Central memory CD8-positive, alpha-beta T cell (primary cell): ENCODE data around the gene PRKN.

Experiments
- ATAC-seq: fragments of 150-1000 bp; cut with Tn5 transposase; replicated peaks from 2 replicates; pipeline ENCODE4 v1.10.0; 2022; ENCODE audit warnings: mild to moderate bottlenecking, moderate FRiP score, moderate number of reproducible peaks; ENCODE audit not compliant: poor library complexity, severe bottlenecking; ENCODE audit errors: extremely low read depth
- DNase-seq, 2 donors: peaks; one replicate each; pipeline ENCODE4 v3.0.0; 2021; ENCODE audit warnings: low spot score in 2 of 2
- H3K27ac Mint-ChIP-seq: one replicate; pipeline ENCODE4 v1.8.0; 2022; ENCODE audit warnings: low read depth, mild to moderate bottlenecking, moderate library complexity, mixed read lengths
- H3K27me3 Mint-ChIP-seq: one replicate; pipeline ENCODE4 v1.8.0; 2022; ENCODE audit warnings: mixed read lengths
- H3K36me3 Mint-ChIP-seq: one replicate; pipeline ENCODE4 v1.8.0; 2022; ENCODE audit warnings: mild to moderate bottlenecking, moderate library complexity, mixed read lengths; ENCODE audit not compliant: insufficient read depth
- H3K4me1 Mint-ChIP-seq: one replicate; pipeline ENCODE4 v1.8.0; 2022; ENCODE audit warnings: mixed read lengths
- H3K4me3 Mint-ChIP-seq: one replicate; pipeline ENCODE4 v1.8.0; 2022; ENCODE audit warnings: mild to moderate bottlenecking, moderate library complexity, mixed read lengths
- H3K9me3 Mint-ChIP-seq: one replicate; pipeline ENCODE4 v1.8.0; 2022; ENCODE audit warnings: mixed read lengths

Gene PRKN

DNA sequence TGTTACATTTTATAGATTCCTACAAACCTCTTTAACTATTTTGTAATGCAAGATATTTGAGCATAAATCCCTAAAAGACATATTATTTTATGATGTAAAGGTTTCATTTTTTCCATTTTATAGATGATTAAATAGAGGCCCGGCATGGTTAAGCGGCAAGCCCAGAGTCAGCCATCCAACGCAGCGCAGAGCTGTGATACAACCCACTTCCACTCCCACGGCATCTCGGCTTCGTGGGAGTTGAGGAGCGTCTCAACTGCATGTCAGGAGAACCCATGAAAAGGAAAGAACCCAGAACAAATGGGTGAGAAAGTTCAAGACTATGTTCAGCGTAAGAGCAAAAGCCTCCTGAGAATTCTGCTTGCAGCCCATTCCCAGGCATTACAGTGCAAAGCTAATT is 488.2 kb downstream of the PRKN start:
- no peak overlapping the region for H3K27ac Mint-ChIP-seq
- no peak overlapping the region for H3K4me3 Mint-ChIP-seq
- DNase-seq: no peak
- no peak for ATAC-seq
- no peaks in the 10 kb centered on the region for H3K36me3 Mint-ChIP-seq
- H3K4me1 Mint-ChIP-seq: no peaks in the 10 kb centered on the region
- H3K27me3 Mint-ChIP-seq: no peaks in the 10 kb centered on the region
- H3K9me3 Mint-ChIP-seq: peaks cover 6% of the 10 kb centered on the region

DNA sequence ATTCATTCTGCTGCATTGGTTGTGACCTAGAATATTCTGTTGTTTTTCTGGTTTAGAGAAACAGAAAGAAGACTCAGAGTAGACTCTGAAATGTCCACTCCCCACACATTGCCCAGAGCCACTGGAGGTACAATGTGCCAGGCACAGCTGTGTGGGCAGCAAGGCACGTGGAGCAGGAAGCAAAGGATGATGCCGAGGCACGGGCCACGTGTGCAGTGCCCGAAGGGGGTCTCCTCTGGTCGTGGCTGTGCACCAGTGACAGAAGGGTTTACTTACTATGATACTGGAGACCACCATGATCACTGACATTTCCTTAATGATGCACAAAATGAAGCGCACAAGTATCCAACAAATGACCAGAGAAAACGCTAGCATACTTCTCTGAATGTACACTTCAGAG is 488.9 kb downstream of the PRKN start:
- Mint-ChIP-seq H3K27me3 (no peaks in the 10 kb centered on the region), H3K36me3 (no peaks in the 10 kb centered on the region), H3K27ac (no peak overlapping the region), H3K9me3 (peaks cover 6% of the 10 kb centered on the region), H3K4me1 (no peaks in the 10 kb centered on the region), H3K4me3 (no peak overlapping the region)
- ATAC-seq (no peak), DNase-seq (no peak)

DNA sequence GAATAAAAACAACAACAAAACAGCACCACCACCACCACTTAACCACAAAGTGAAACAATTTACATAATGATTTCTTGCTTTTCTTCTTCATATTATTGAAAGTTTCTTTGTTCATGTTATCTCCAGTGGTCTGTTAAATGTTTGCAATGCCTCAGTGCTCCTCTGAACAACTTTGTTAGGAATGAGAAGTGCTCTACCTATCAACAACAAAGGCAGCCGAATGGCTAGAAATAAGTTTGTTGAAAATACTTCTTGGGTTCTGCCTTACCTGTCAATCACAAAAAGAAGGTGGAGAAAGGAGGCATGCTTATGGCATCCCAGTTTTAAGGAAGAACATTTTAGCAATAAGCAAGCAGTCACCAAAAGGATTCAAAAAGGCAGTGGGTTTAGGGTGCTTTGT is 490.2 kb downstream of the PRKN start:
- no peak for DNase-seq
- no peak overlapping the region for H3K4me3 Mint-ChIP-seq
- no peak for ATAC-seq
- H3K4me1 Mint-ChIP-seq: no peaks in the 10 kb centered on the region
- H3K27ac Mint-ChIP-seq: no peak overlapping the region
- no peaks in the 10 kb centered on the region for H3K27me3 Mint-ChIP-seq
- peaks cover 6% of the 10 kb centered on the region for H3K9me3 Mint-ChIP-seq
- no peaks in the 10 kb centered on the region for H3K36me3 Mint-ChIP-seq

DNA sequence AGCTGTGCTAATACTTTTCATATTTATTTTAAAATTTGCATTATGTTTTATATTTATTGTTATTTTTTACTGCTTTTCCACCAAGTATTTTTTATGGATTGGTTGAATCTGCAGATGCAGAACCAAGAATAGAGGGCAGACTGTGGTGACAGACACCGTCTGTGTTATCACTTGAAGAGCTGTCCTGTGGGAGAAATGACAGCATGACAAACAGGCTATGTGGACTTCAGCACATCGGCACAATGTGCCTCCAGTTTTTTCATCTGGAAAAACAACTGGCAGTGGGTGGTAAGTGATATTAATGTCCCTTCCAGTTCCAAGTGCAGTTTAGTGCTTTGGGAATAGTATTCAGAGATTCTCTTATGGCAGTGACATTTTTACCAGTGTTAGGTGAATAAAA is 492.9 kb downstream of the PRKN start:
- Mint-ChIP-seq H3K27me3 (no peaks in the 10 kb centered on the region), H3K36me3 (no peaks in the 10 kb centered on the region), H3K4me1 (no peaks in the 10 kb centered on the region), H3K27ac (no peak overlapping the region), H3K9me3 (peaks cover 7% of the 10 kb centered on the region), H3K4me3 (no peak overlapping the region)
- ATAC-seq (no peak), DNase-seq (no peak)

GRCh38 chr6:162230147-162230752 is 497.3 kb downstream of the PRKN start:
- H3K4me3 Mint-ChIP-seq: no peak overlapping the region
- no peak overlapping the region for H3K27ac Mint-ChIP-seq
- peaks cover 11% of the 10 kb centered on the region for H3K9me3 Mint-ChIP-seq
- DNase-seq: no peak
- H3K36me3 Mint-ChIP-seq: no peaks in the 10 kb centered on the region
- H3K4me1 Mint-ChIP-seq: no peaks in the 10 kb centered on the region
- ATAC-seq: no peak
- no peaks in the 10 kb centered on the region for H3K27me3 Mint-ChIP-seq

DNA sequence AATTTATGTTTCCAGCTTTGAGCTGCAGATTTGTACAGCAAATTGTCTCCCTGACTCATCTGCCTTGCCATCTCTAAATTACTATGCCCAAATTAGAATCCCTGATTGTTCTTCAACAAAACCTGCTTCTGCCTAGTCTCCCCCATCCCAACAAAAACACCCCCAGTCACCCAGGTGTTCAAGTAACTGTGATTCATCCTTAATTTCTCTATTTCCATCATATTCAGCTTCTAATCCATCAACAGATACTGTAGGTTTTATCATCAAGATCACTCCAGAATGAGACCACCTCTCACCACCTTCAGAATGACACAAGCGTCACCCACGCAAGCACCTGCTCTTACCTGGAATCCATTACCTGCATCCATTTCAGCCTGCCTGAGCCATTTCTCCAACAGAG is 498.5 kb downstream of the PRKN start:
- H3K27ac Mint-ChIP-seq: no peak overlapping the region
- DNase-seq (no peak), ATAC-seq (no peak)
- no peaks in the 10 kb centered on the region for H3K36me3 Mint-ChIP-seq
- no peaks in the 10 kb centered on the region for H3K4me1 Mint-ChIP-seq
- no peaks in the 10 kb centered on the region for H3K27me3 Mint-ChIP-seq
- peaks cover 11% of the 10 kb centered on the region for H3K9me3 Mint-ChIP-seq
- H3K4me3 Mint-ChIP-seq: no peak overlapping the region

DNA sequence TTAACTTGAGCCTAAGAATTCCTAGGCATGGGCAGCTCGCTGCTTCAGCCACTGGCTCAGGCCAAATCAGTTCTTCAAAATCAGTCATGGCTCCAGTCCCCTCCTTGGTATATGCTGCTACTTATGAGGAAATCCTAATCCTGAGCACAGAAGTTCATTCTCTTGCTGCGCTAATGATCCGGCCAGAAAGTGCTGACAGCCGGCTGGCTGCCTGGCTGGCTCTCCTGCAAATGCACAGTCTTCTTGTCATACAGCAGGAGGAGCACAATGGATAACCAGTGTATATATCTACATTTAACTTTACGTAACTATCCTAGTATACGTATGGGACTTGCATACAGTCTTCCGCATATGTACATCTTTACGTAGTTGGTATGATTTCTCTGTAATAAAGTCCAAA is 500.8 kb downstream of the PRKN start:
- Mint-ChIP-seq H3K36me3 (no peaks in the 10 kb centered on the region), H3K27me3 (no peaks in the 10 kb centered on the region), H3K4me1 (no peaks in the 10 kb centered on the region), H3K27ac (no peak overlapping the region), H3K4me3 (no peak overlapping the region), H3K9me3 (peaks cover 11% of the 10 kb centered on the region)
- DNase-seq (no peak), ATAC-seq (no peak)

- H3K27ac Mint-ChIP-seq: no peak overlapping the region
- no peak for ATAC-seq
- no peaks in the 10 kb centered on the region for H3K36me3 Mint-ChIP-seq
- DNase-seq: no peak
- H3K9me3 Mint-ChIP-seq: peaks cover 18% of the 10 kb centered on the region
- no peak overlapping the region for H3K4me3 Mint-ChIP-seq
- H3K27me3 Mint-ChIP-seq: no peaks in the 10 kb centered on the region
- H3K4me1 Mint-ChIP-seq: no peaks in the 10 kb centered on the region
Measured at GRCh38 chr6:162222521-162222920, 505.0 kb downstream of the PRKN start.

- Mint-ChIP-seq H3K4me3 (no peak overlapping the region), H3K27ac (no peak overlapping the region), H3K4me1 (no peaks in the 10 kb centered on the region), H3K36me3 (no peaks in the 10 kb centered on the region), H3K9me3 (peaks cover 14% of the 10 kb centered on the region), H3K27me3 (no peaks in the 10 kb centered on the region)
- ATAC-seq: no peak
- DNase-seq: no peak
Measured at GRCh38 chr6:162220876-162221275, 506.7 kb downstream of the PRKN start.

GRCh38 chr6:162219266-162219665 is 508.3 kb downstream of the PRKN start:
- DNase-seq (no peak), ATAC-seq (no peak)
- H3K27me3 Mint-ChIP-seq: no peaks in the 10 kb centered on the region
- no peaks in the 10 kb centered on the region for H3K4me1 Mint-ChIP-seq
- peaks cover 12% of the 10 kb centered on the region for H3K9me3 Mint-ChIP-seq
- no peaks in the 10 kb centered on the region for H3K36me3 Mint-ChIP-seq
- H3K27ac Mint-ChIP-seq: no peak overlapping the region
- H3K4me3 Mint-ChIP-seq: no peak overlapping the region

- H3K4me1 Mint-ChIP-seq: no peaks in the 10 kb centered on the region
- no peak overlapping the region for H3K27ac Mint-ChIP-seq
- ATAC-seq: no peak
- H3K9me3 Mint-ChIP-seq: peaks cover 17% of the 10 kb centered on the region
- no peak overlapping the region for H3K4me3 Mint-ChIP-seq
- DNase-seq: no peak
- H3K27me3 Mint-ChIP-seq: no peaks in the 10 kb centered on the region
- H3K36me3 Mint-ChIP-seq: no peaks in the 10 kb centered on the region
Measured at GRCh38 chr6:162217811-162218493, 509.6 kb downstream of the PRKN start.

- Mint-ChIP-seq H3K27ac (no peak overlapping the region), H3K4me1 (no peaks in the 10 kb centered on the region), H3K27me3 (no peaks in the 10 kb centered on the region), H3K9me3 (peaks cover 17% of the 10 kb centered on the region), H3K36me3 (no peaks in the 10 kb centered on the region), H3K4me3 (no peak overlapping the region)
- ATAC-seq (no peak), DNase-seq (no peak)
Measured at GRCh38 chr6:162217058-162217457, 510.5 kb downstream of the PRKN start.

GRCh38 chr6:162211777-162212176 is 515.8 kb downstream of the PRKN start:
- Mint-ChIP-seq H3K9me3 (peaks cover 9% of the 10 kb centered on the region), H3K36me3 (no peaks in the 10 kb centered on the region), H3K27ac (no peak overlapping the region), H3K4me1 (no peaks in the 10 kb centered on the region), H3K4me3 (no peak overlapping the region), H3K27me3 (no peaks in the 10 kb centered on the region)
- DNase-seq (no peak), ATAC-seq (no peak)
